Astrocyte (in vitro differentiated cells and primary cell): ENCODE data around the gene ZNF277. TPM values are rescaled to one million over a fixed set of nuclear protein-coding genes. Genes with fewer than 3 reads are reported as not detected.

ENCODE experiments used
- DNase-seq: peaks from one replicate; pipeline ENCODE4 v3.0.0-alpha.2; 2010; ENCODE audit warnings: low read depth
- FAIRE-seq: peaks from 2 replicates; lab custom pipeline; 2011; peaks lifted over from hg19 to GRCh38; lab: Jason Lieb, UNC
- H2AFZ ChIP-seq: 2 replicates; pipeline ENCODE4 v1.6.0; 2012; ENCODE audit warnings: low read depth, low read length, inconsistent platforms
- H3K27ac ChIP-seq: 2 replicates; pipeline ENCODE4 v1.5.1; 2011; ENCODE audit warnings: low read depth, low read length, inconsistent platforms
- H3K27me3 ChIP-seq: 2 replicates; pipeline ENCODE4 v1.6.0; 2011; ENCODE audit warnings: low read length, inconsistent platforms; ENCODE audit not compliant: insufficient read depth
- H3K36me3 ChIP-seq: 2 replicates; pipeline ENCODE4 v1.5.1; 2011; ENCODE audit warnings: low read length, inconsistent platforms; ENCODE audit not compliant: insufficient read depth
- H3K4me1 ChIP-seq: 2 replicates; pipeline ENCODE4 v1.5.1; 2011; ENCODE audit warnings: low read length, inconsistent platforms; ENCODE audit not compliant: insufficient read depth
- H3K4me2 ChIP-seq: 2 replicates; pipeline ENCODE4 v1.6.0; 2012; ENCODE audit warnings: low read length, inconsistent platforms
- H3K4me3 ChIP-seq: 2 replicates; pipeline ENCODE4 v1.5.1; 2011; ENCODE audit warnings: low read depth, mild to moderate bottlenecking, low read length, inconsistent platforms; ENCODE audit not compliant: insufficient read depth
- H3K79me2 ChIP-seq: 2 replicates; pipeline ENCODE4 v1.6.0; 2012; ENCODE audit warnings: mild to moderate bottlenecking, low read length, inconsistent platforms; ENCODE audit not compliant: insufficient read depth
- H3K9ac ChIP-seq: 2 replicates; pipeline ENCODE4 v1.6.0; 2012; ENCODE audit warnings: mild to moderate bottlenecking, low read length, inconsistent platforms
- H3K9me3 ChIP-seq: 2 replicates; pipeline ENCODE4 v1.5.1; 2012; ENCODE audit warnings: low read depth, mild to moderate bottlenecking, low read length, inconsistent platforms; ENCODE audit not compliant: insufficient read depth
- H4K20me1 ChIP-seq: 2 replicates; pipeline ENCODE4 v1.6.0; 2012; ENCODE audit warnings: low read length, inconsistent platforms; ENCODE audit not compliant: insufficient read depth
- H3K27ac Mint-ChIP-seq: one replicate; pipeline ENCODE4 v1.8.0; 2021; ENCODE audit warnings: mild to moderate bottlenecking, mixed read lengths; ENCODE audit not compliant: unreplicated experiment
- H3K27me3 Mint-ChIP-seq: one replicate; pipeline ENCODE4 v1.8.0; 2021; ENCODE audit warnings: low read depth, mixed read lengths; ENCODE audit not compliant: unreplicated experiment
- H3K36me3 Mint-ChIP-seq: one replicate; pipeline ENCODE4 v1.8.0; 2021; ENCODE audit warnings: low read depth, mixed read lengths; ENCODE audit not compliant: unreplicated experiment
- H3K4me1 Mint-ChIP-seq: one replicate; pipeline ENCODE4 v1.8.0; 2021; ENCODE audit warnings: low read depth, mixed read lengths; ENCODE audit not compliant: unreplicated experiment
- H3K4me3 Mint-ChIP-seq: one replicate; pipeline ENCODE4 v1.8.0; 2021; ENCODE audit warnings: mild to moderate bottlenecking, moderate library complexity, mixed read lengths; ENCODE audit not compliant: unreplicated experiment
- H3K9me3 Mint-ChIP-seq: one replicate; pipeline ENCODE4 v1.8.0; 2021; ENCODE audit warnings: mild to moderate bottlenecking, mixed read lengths; ENCODE audit not compliant: unreplicated experiment
- CTCF ChIP-seq: IDR thresholded peaks from 2 replicates; pipeline ENCODE4 v1.5.1; 2011; ENCODE audit warnings: low read depth, mild to moderate bottlenecking, inconsistent platforms, low read length, moderate library complexity; ENCODE audit not compliant: insufficient read depth
- EZH2 ChIP-seq: IDR thresholded peaks from 2 replicates; pipeline ENCODE4 v1.6.1; 2012; ENCODE audit warnings: mild to moderate bottlenecking, low read length, inconsistent platforms; ENCODE audit not compliant: insufficient read depth
- total RNA-seq: library from RNA; stranded (reverse); gene quantifications from 2 replicates; pipeline ENCODE4 v1.2.1, GENCODE V29; 2021

The ZNF277 gene
- total RNA-seq, 1 donor from 2014 or later = 23.0 TPM

- H3K79me2 ChIP-seq = peaks cover 7% of the 10 kb centered on the region
- H3K9me3 ChIP-seq = no peaks in the 10 kb centered on the region
- peaks cover 24% of the 10 kb centered on the region for H3K4me1 Mint-ChIP-seq
- H3K4me2 ChIP-seq = no peak overlapping the region
- no peak overlapping the region for H2AFZ ChIP-seq
- H3K4me3 Mint-ChIP-seq = no peak overlapping the region
- H3K4me1 ChIP-seq = peaks cover 3% of the 10 kb centered on the region
- no peak overlapping the region for H3K4me3 ChIP-seq
- TF ChIP-seq CTCF = no peak
- no peaks in the 10 kb centered on the region for H3K27me3 Mint-ChIP-seq
- H3K36me3 ChIP-seq = no peaks in the 10 kb centered on the region
- FAIRE-seq = no peak
- H3K36me3 Mint-ChIP-seq = no peaks in the 10 kb centered on the region
- no peak overlapping the region for H3K27ac ChIP-seq
- peaks cover 7% of the 10 kb centered on the region for H3K9me3 Mint-ChIP-seq
- no peak overlapping the region for H3K9ac ChIP-seq
- peaks cover 16% of the 10 kb centered on the region for H4K20me1 ChIP-seq
- no peak for DNase-seq
- H3K27me3 ChIP-seq = no peaks in the 10 kb centered on the region
- H3K27ac Mint-ChIP-seq = no peak overlapping the region
These were observed 45.6 kb downstream of the ZNF277 start for GRCh38 chr7:112252141-112252540.

- H2AFZ ChIP-seq = no peak overlapping the region
- no peaks in the 10 kb centered on the region for H3K27me3 ChIP-seq
- H3K36me3 Mint-ChIP-seq = no peaks in the 10 kb centered on the region
- no peaks in the 10 kb centered on the region for H3K27me3 Mint-ChIP-seq
- no peak overlapping the region for H3K4me2 ChIP-seq
- H3K4me1 Mint-ChIP-seq = peaks cover 24% of the 10 kb centered on the region
- no peak overlapping the region for H3K9ac ChIP-seq
- no peak for TF ChIP-seq CTCF
- no peak for TF ChIP-seq EZH2
- H3K36me3 ChIP-seq = no peaks in the 10 kb centered on the region
- H3K4me3 ChIP-seq = no peak overlapping the region
- FAIRE-seq (no peak), DNase-seq (no peak)
- H3K27ac ChIP-seq = no peak overlapping the region
- H3K4me1 ChIP-seq = peaks cover 3% of the 10 kb centered on the region
- H3K4me3 Mint-ChIP-seq = no peak overlapping the region
- no peaks in the 10 kb centered on the region for H3K9me3 ChIP-seq
- H4K20me1 ChIP-seq = peaks cover 16% of the 10 kb centered on the region
- H3K79me2 ChIP-seq = peaks cover 7% of the 10 kb centered on the region
- H3K27ac Mint-ChIP-seq = no peak overlapping the region
- peaks cover 7% of the 10 kb centered on the region for H3K9me3 Mint-ChIP-seq
These were observed 46.2 kb downstream of the ZNF277 start for GRCh38 chr7:112252691-112253090.

GRCh38 chr7:112254156-112254555, 47.7 kb downstream of the ZNF277 start:
- H3K27me3 ChIP-seq = no peaks in the 10 kb centered on the region
- no peak overlapping the region for H3K27ac ChIP-seq
- Mint-ChIP-seq H3K27me3 (no peaks in the 10 kb centered on the region), H3K36me3 (no peaks in the 10 kb centered on the region), H3K27ac (no peak overlapping the region), H3K4me3 (no peak overlapping the region), H3K4me1 (peaks cover 20% of the 10 kb centered on the region), H3K9me3 (peaks cover 5% of the 10 kb centered on the region)
- no peaks in the 10 kb centered on the region for H3K9me3 ChIP-seq
- TF ChIP-seq EZH2 (no peak), CTCF (no peak)
- no peak overlapping the region for H3K4me3 ChIP-seq
- H3K9ac ChIP-seq = no peak overlapping the region
- no peak for DNase-seq
- H3K4me2 ChIP-seq = no peak overlapping the region
- H2AFZ ChIP-seq = no peak overlapping the region
- H4K20me1 ChIP-seq = peaks cover 16% of the 10 kb centered on the region
- H3K36me3 ChIP-seq = no peaks in the 10 kb centered on the region
- peaks cover 3% of the 10 kb centered on the region for H3K4me1 ChIP-seq
- no peak for FAIRE-seq
- peaks cover 7% of the 10 kb centered on the region for H3K79me2 ChIP-seq
